Osteoblast (primary cell): ENCODE data around the gene CLDN19. TPM values are rescaled to one million over a fixed set of nuclear protein-coding genes. Genes with fewer than 3 reads are reported as not detected.

Source experiments
- DNase-seq: peaks from one replicate; pipeline ENCODE4 v3.0.0; 2011; ENCODE audit warnings: low spot score, mixed read lengths; ENCODE audit not compliant: insufficient read length; ENCODE audit errors: missing footprints
- H2AFZ ChIP-seq: 2 replicates; pipeline ENCODE4 v1.6.0; 2011; ENCODE audit warnings: mild to moderate bottlenecking, low read length
- H3K27ac ChIP-seq: 2 replicates; pipeline ENCODE4 v1.5.1; 2011; ENCODE audit warnings: mild to moderate bottlenecking, low read depth, low read length, moderate library complexity
- H3K27me3 ChIP-seq: 2 replicates; pipeline ENCODE4 v1.6.0; 2012; ENCODE audit warnings: mild to moderate bottlenecking, control low read depth, inconsistent platforms, low read length, moderate library complexity; ENCODE audit not compliant: insufficient read depth
- H3K36me3 ChIP-seq: 2 replicates; pipeline ENCODE4 v1.5.1; 2011; ENCODE audit warnings: mild to moderate bottlenecking, low read length, control low read depth, moderate library complexity; ENCODE audit not compliant: insufficient read depth
- H3K4me1 ChIP-seq: 2 replicates; pipeline ENCODE4 v1.5.1; 2011; ENCODE audit warnings: mild to moderate bottlenecking, low read length, control low read depth, moderate library complexity; ENCODE audit not compliant: insufficient read depth
- H3K4me2 ChIP-seq: 2 replicates; pipeline ENCODE4 v1.6.0; 2011; ENCODE audit warnings: mild to moderate bottlenecking, low read length; ENCODE audit not compliant: insufficient read depth
- H3K4me3 ChIP-seq: fragments of 200-600 bp; sonication (generic); 3 replicates; pipeline ENCODE4 v1.5.1; 2012; ENCODE audit warnings: mild to moderate bottlenecking, low read length, inconsistent platforms; ENCODE audit not compliant: insufficient read depth
- H3K79me2 ChIP-seq: 2 replicates; pipeline ENCODE4 v1.6.0; 2012; ENCODE audit warnings: mild to moderate bottlenecking, low read length, control low read depth, inconsistent platforms; ENCODE audit not compliant: insufficient read depth
- H3K9me3 ChIP-seq: 2 replicates; pipeline ENCODE4 v1.5.1; 2011; ENCODE audit warnings: low read depth, low read length, control low read depth
- H4K20me1 ChIP-seq: 2 replicates; pipeline ENCODE4 v1.6.0; 2012; ENCODE audit warnings: mild to moderate bottlenecking, low read length, control low read depth; ENCODE audit not compliant: insufficient read depth
- total RNA-seq: library from RNA; depleted of rRNA; stranded (reverse); fragments of >200 nt; gene quantifications from 2 replicates; pipeline ENCODE4 v1.2.3, GENCODE V29; 2012
- TF ChIP-seq, protein P1 (sequence below): IDR thresholded peaks from 2 replicates; pipeline ENCODE4 v1.5.1; 2011; ENCODE audit warnings: mild to moderate bottlenecking, low read depth, low read length, moderate library complexity; ENCODE audit errors: extremely low read depth

The CLDN19 gene
- total RNA-seq, 1 donor: not detected

DNA sequence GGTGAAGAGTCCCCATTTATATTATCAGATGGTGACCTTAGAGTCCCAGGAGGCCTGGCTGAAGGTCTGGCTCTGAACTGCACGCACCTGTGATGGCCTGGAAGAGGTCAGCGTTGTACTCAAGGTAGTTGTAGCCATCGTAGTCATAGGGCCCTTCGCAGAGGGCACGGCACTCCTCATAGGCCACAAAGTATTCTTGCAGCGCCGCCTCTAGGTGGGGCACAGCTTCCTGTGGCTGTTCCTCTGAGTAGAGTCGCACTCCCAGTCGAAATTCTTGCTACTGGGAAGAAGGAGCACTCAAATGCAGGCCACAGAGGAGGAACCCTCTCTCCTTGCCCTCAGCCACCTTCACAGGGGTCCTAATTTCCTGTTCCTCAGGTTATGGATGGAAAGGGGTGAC lies 19.1 kb upstream of the CLDN19 start:
- DNase-seq: no peak
- H3K9me3 ChIP-seq: no peaks in the 10 kb centered on the region
- H2AFZ ChIP-seq: no peak overlapping the region
- H4K20me1 ChIP-seq: peaks cover 22% of the 10 kb centered on the region
- peaks cover 2% of the 10 kb centered on the region for H3K4me1 ChIP-seq
- H3K27me3 ChIP-seq: no peaks in the 10 kb centered on the region
- H3K4me3 ChIP-seq: no peak overlapping the region
- peaks cover 28% of the 10 kb centered on the region for H3K79me2 ChIP-seq
- H3K36me3 ChIP-seq: peaks cover 79% of the 10 kb centered on the region
- TF ChIP-seq, protein P1, sequence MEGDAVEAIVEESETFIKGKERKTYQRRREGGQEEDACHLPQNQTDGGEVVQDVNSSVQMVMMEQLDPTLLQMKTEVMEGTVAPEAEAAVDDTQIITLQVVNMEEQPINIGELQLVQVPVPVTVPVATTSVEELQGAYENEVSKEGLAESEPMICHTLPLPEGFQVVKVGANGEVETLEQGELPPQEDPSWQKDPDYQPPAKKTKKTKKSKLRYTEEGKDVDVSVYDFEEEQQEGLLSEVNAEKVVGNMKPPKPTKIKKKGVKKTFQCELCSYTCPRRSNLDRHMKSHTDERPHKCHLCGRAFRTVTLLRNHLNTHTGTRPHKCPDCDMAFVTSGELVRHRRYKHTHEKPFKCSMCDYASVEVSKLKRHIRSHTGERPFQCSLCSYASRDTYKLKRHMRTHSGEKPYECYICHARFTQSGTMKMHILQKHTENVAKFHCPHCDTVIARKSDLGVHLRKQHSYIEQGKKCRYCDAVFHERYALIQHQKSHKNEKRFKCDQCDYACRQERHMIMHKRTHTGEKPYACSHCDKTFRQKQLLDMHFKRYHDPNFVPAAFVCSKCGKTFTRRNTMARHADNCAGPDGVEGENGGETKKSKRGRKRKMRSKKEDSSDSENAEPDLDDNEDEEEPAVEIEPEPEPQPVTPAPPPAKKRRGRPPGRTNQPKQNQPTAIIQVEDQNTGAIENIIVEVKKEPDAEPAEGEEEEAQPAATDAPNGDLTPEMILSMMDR: no peak
- H3K4me2 ChIP-seq: no peak overlapping the region
- no peak overlapping the region for H3K27ac ChIP-seq

DNA sequence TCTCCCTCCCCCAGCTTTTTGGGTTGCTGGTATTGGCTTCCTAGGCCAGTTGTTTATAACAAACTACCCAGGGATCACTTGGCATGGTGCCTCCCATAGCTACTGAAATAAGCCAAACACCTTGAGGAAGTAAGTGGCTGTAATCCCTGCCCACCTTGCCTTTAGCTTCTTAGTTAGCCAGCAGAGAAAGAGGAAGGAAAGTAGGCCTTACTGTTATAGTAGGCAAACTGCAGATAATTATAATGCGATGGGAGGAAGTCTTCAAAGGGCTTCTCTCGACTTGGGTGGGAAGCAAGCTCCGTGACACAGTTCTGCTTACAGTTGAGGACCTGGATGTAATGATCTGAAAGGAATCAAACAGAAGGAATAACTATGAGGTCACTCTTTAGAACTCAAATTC lies 18.6 kb upstream of the CLDN19 start:
- Histone ChIP-seq H4K20me1 (peaks cover 21% of the 10 kb centered on the region), H3K36me3 (peaks cover 83% of the 10 kb centered on the region), H3K79me2 (peaks cover 24% of the 10 kb centered on the region)

DNA sequence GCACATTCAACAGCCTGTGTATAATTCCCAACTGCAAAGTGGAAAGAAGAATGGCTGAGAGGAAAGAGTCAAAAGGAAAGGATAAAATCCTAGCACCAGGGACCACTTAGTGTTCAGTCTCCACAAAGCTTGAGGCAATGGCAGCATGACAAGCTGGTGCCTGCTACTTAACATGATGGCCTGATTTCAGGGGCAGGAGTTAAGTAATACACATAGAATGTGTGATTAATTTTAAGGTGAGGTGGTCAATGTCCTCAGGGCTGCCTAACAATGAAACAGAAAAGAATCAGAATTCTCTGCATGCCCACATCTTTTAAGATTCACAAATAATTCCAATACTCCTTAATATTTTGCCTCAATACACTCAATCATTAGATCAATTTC lies 17.8 kb upstream of the CLDN19 start:
- Histone ChIP-seq H4K20me1 (peaks cover 20% of the 10 kb centered on the region), H3K27me3 (no peaks in the 10 kb centered on the region), H3K79me2 (peaks cover 17% of the 10 kb centered on the region), H3K27ac (no peak overlapping the region), H2AFZ (no peak overlapping the region), H3K9me3 (no peaks in the 10 kb centered on the region), H3K4me1 (peaks cover 9% of the 10 kb centered on the region), H3K4me3 (no peak overlapping the region), H3K4me2 (no peak overlapping the region), H3K36me3 (peaks cover 83% of the 10 kb centered on the region)
- TF ChIP-seq, protein P1: no peak
- no peak for DNase-seq

More for the DNA sequence above, 18.6 kb upstream of the CLDN19 start:
- Histone ChIP-seq H3K9me3 (no peaks in the 10 kb centered on the region), H3K4me3 (no peak overlapping the region), H3K4me2 (no peak overlapping the region), H3K27ac (no peak overlapping the region), H3K4me1 (peaks cover 3% of the 10 kb centered on the region), H3K27me3 (no peaks in the 10 kb centered on the region), H2AFZ (no peak overlapping the region)
- TF ChIP-seq, protein P1: no peak
- DNase-seq: no peak

DNA sequence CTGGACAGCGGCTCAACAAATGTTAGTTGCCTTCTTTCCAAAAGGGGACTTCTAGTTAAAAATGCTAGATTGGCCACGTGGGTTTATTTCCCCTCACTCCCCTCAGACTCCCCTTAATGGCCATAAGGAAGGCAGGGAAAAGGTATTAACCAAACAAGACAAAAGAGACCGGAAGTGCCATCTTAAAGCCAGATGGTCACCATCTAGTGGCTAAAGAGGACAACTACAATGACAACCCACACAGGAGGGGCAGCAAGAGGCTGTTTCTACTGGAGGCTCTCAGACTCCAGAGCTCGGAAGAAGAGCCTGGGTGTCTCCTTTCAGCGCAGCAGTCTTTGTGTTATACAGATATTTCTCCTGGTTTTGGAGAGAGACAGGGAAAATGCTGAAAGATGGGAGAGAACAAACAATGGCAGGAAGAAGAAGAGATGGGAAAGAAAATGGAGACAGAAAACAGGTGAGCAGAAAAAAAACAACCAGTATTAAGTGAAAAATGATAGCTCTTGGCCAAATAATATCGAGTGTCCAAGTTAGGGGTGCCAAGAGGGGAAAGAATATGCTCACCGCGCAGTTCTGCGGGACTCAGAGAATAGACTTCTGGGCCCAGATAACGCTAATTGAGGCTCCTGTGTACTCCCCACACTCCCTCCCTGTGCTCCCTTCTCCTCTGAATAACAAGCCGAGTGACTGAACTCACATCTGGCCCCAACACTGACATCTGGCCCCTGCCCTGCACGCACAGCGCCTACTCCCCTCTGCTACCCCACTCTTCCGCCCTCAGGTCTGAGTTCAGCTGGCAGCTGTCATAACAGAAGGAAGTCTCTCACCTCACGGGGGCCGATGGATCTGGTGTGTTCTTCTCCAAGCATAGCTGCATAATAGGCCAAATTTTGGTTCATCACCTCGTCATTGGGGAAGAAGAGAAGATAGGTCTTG lies 17.2 kb upstream of the CLDN19 start:
- TF ChIP-seq, protein P1: peak; percentile 68
- Histone ChIP-seq H3K36me3 (peaks cover 87% of the 10 kb centered on the region), H2AFZ (no peak overlapping the region), H3K4me3 (no peak overlapping the region), H3K79me2 (peaks cover 10% of the 10 kb centered on the region), H3K27ac (no peak overlapping the region), H3K9me3 (no peaks in the 10 kb centered on the region), H3K4me2 (no peak overlapping the region), H4K20me1 (peaks cover 23% of the 10 kb centered on the region), H3K4me1 (peaks cover 12% of the 10 kb centered on the region), H3K27me3 (no peaks in the 10 kb centered on the region)
- DNase-seq: peak; percentile 81
